ENCODE results near the gene TMEM191C. TPM values are rescaled to one million over a fixed set of nuclear protein-coding genes. Genes with fewer than 3 reads are reported as not detected.

TMEM191C gene
- total and polyA plus RNA-seq, 2 of the 4 experiments (the other 2 are of a cell fraction): 0.36 to 0.75 TPM

- no peak for TF ChIP-seq BHLHE40 (IDR thresholded peaks at IDR 0.05; ENCODE audit: low read depth, low read length)
Measured at GRCh38 chr22:21446827-21447690, 20.1 kb upstream of the TMEM191C start (continued).

GRCh38 chr22:21447694-21448402 lies 19.3 kb upstream of the TMEM191C start:
- H4K5ac ChIP-seq (ENCODE audit: low read depth, low read length): no peak overlapping the region
- H3K18ac ChIP-seq (ENCODE audit: low read depth, low read length): no peak overlapping the region
- H3K4me1 ChIP-seq (ENCODE audit: control insufficient read depth, insufficient read depth, low read length): no peaks in the 10 kb centered on the region; the same call in 1 of the 2 replicates
- no peak overlapping the region for H2AK9ac ChIP-seq (replicated peaks; ENCODE audit: low read depth, low read length, poor library complexity)
- TF ChIP-seq SMC3 (IDR thresholded peaks at IDR 0.05; ENCODE audit: low read depth, low read length) (no peak), POLR2A (IDR thresholded peaks at IDR 0.05; ENCODE audit: low read depth, low read length) (no peak), MAFK (IDR thresholded peaks at IDR 0.05; ENCODE audit: low read depth, low read length) (no peak), ELK1 (IDR thresholded peaks at IDR 0.05; ENCODE audit: borderline replicate concordance, low read depth, low read length) (no peak), RCOR1 (IDR thresholded peaks at IDR 0.05; ENCODE audit: insufficient replicate concordance, low read length) (no peak), CTCF (conservative IDR thresholded peaks at IDR 0.05; ENCODE audit: low read depth, low read length) (no peak), CEBPB (IDR thresholded peaks at IDR 0.05; ENCODE audit: low read depth, low read length) (no peak), RFX5 (IDR thresholded peaks at IDR 0.05; ENCODE audit: low read depth, low read length) (no peak), FOS (IDR thresholded peaks at IDR 0.05; ENCODE audit: low read depth, low read length) (no peak), CHD1 (IDR thresholded peaks at IDR 0.05; ENCODE audit: low read depth, low read length) (no peak), RAD21 (IDR thresholded peaks at IDR 0.05; ENCODE audit: low read length) (no peak), BHLHE40 (IDR thresholded peaks at IDR 0.05; ENCODE audit: low read depth, low read length) (no peak)
- WGBS, 2 experiments (ENCODE audit: extremely low coverage in 2 of 2, insufficient read length in 1 of 2): 84% methylated on average over 11 of the region's 22 CpGs; no CpG with 5 or more reads in 1 of the 2 experiments
- H4K20me1 ChIP-seq (ENCODE audit: insufficient read depth, low read length): peaks cover 42% of the 10 kb centered on the region; the same call in 1 of the 2 replicates
- BruUV-seq (replicated peaks): no TSS peak
- no peak overlapping the region for H3K27ac ChIP-seq (ENCODE audit: insufficient read depth, low read length)
- H4K8ac ChIP-seq (ENCODE audit: low read depth in 2 of 2, low read length in 2 of 2): no peak overlapping the region
- H2BK20ac ChIP-seq (ENCODE audit: low read depth, low read length): no peak overlapping the region
- H3K23ac ChIP-seq (ENCODE audit: low read depth, low read length): no peak overlapping the region
- H2AK5ac ChIP-seq (ENCODE audit: low read depth, low read length): no peak overlapping the region
- H3K79me1 ChIP-seq (ENCODE audit: low read depth in 1 of 2, low read length in 2 of 2): peaks cover 4 to 36% of the 10 kb centered on the region in 2 experiments
- H3K4me3 ChIP-seq (ENCODE audit: insufficient read depth, low read depth, low read length): no peak overlapping the region
- no peak overlapping the region for H3K4ac ChIP-seq (ENCODE audit: low read depth, low read length)
- in situ Hi-C loops (cut with MboI; ENCODE audit: low sequenced_read_pairs) (no loop called here), dilution Hi-C loops (cut with HindIII; ENCODE audit: low sequenced_read_pairs, unreplicated experiment) (no loop called here), intact Hi-C loops (cut with micrococcal nuclease) (no loop called here)
- no peaks in the 10 kb centered on the region for H3K27me3 ChIP-seq (ENCODE audit: control insufficient read depth, insufficient read depth, low read length)
- DNase-seq (no peak), ATAC-seq (ENCODE audit: low read depth) (no peak)
- no peak overlapping the region for H3K9ac ChIP-seq (ENCODE audit: low read depth, low read length)
- no peak overlapping the region for H2AFZ ChIP-seq (replicated peaks; ENCODE audit: low read length, poor library complexity)
- H3K9me3 ChIP-seq (ENCODE audit: control insufficient read depth, insufficient read depth, low read length): no peaks in the 10 kb centered on the region
- H2BK15ac ChIP-seq (ENCODE audit: low read depth, low read length): no peak overlapping the region
- H3K4me2 ChIP-seq (ENCODE audit: low read depth, low read length): no peak overlapping the region
- no peak overlapping the region for H2BK120ac ChIP-seq (ENCODE audit: low read depth, low read length)
- peaks cover 38% of the 10 kb centered on the region for H3K36me3 ChIP-seq (ENCODE audit: control insufficient read depth, insufficient read depth, low read length)
- H3K9me1 ChIP-seq (ENCODE audit: insufficient read depth, low read length): 0 out of 2 replicates have a peak, but pooled peaks cover 3% of the 10 kb centered on the region
- H2BK5ac ChIP-seq (ENCODE audit: low read depth, low read length, poor library complexity, severe bottlenecking): no peak overlapping the region
- H3K14ac ChIP-seq (replicated peaks; ENCODE audit: low read depth, low read length): no peak overlapping the region
- ChIA-PET CTCF (no interaction called here), POLR2A (ENCODE audit: unreplicated experiment) (no interaction called here)
- H3K56ac ChIP-seq (ENCODE audit: extremely low read depth, insufficient read depth, low read length): no peak overlapping the region
- H4K91ac ChIP-seq (ENCODE audit: insufficient read depth, low read depth, low read length): no peak overlapping the region
